Ishikawa (cell line): ENCODE results near the gene LLCFC1.

Experiments used
- CREB1 ChIP-seq: IDR thresholded peaks from 2 replicates; pipeline ENCODE4 v1.6.1; 2012; ENCODE audit warnings: low read depth
- EGR1 ChIP-seq: IDR thresholded peaks from 2 replicates; pipeline ENCODE4 v1.6.1; 2012
- EP300 ChIP-seq: IDR thresholded peaks from 2 replicates; pipeline ENCODE4 v1.6.1; 2012; ENCODE audit warnings: borderline replicate concordance
- NFIC ChIP-seq: IDR thresholded peaks from 2 replicates; pipeline ENCODE4 v1.6.1; 2012
- RAD21 ChIP-seq: IDR thresholded peaks from 2 replicates; pipeline ENCODE4 v1.6.1; 2012; ENCODE audit warnings: low read depth
- TAF1 ChIP-seq: IDR thresholded peaks from 2 replicates; pipeline ENCODE4 v1.6.1; 2012; ENCODE audit warnings: low read depth, mild to moderate bottlenecking
- TCF12 ChIP-seq: IDR thresholded peaks from 2 replicates; pipeline ENCODE4 v1.6.1; 2012; ENCODE audit warnings: low read depth
- TEAD4 ChIP-seq: IDR thresholded peaks from 2 replicates; pipeline ENCODE4 v1.6.1; 2012
- YY1 ChIP-seq: IDR thresholded peaks from 2 replicates; pipeline ENCODE4 v1.6.1; 2012; ENCODE audit warnings: low read depth
- ZBTB7A ChIP-seq: IDR thresholded peaks from 2 replicates; pipeline ENCODE4 v1.6.1; 2012; ENCODE audit warnings: low read depth
- TF ChIP-seq, protein P1 (sequence below): IDR thresholded peaks from 2 replicates; pipeline ENCODE4 v1.6.1; 2012; ENCODE audit warnings: low read depth, mild to moderate bottlenecking

DNA sequence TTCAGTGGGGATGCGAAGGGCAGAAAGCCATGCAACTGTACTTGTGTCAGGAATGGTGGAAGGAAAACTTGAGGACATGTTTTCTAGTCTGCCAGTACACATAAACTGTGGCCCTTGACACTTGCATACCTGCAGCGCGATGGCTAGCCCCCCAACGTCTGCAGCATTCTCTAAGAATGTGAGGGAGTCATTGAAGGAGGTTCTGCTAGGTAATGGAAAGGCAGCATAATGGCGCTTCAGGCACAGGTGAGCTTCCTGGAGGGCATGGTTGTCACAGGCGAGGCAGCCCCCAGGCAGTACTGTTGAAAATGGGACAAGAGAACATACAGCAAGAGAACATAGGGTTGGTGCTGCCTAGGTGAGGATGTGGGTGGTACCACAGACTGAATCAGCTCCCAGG lies 3.5 kb downstream of the LLCFC1 start:
- TF ChIP-seq RAD21 (no peak), YY1 (no peak), EP300 (no peak), CREB1 (no peak), NFIC (no peak), TCF12 (no peak), TEAD4 (no peak), TAF1 (no peak), EGR1 (no peak), ZBTB7A (no peak)
- TF ChIP-seq, protein P1, sequence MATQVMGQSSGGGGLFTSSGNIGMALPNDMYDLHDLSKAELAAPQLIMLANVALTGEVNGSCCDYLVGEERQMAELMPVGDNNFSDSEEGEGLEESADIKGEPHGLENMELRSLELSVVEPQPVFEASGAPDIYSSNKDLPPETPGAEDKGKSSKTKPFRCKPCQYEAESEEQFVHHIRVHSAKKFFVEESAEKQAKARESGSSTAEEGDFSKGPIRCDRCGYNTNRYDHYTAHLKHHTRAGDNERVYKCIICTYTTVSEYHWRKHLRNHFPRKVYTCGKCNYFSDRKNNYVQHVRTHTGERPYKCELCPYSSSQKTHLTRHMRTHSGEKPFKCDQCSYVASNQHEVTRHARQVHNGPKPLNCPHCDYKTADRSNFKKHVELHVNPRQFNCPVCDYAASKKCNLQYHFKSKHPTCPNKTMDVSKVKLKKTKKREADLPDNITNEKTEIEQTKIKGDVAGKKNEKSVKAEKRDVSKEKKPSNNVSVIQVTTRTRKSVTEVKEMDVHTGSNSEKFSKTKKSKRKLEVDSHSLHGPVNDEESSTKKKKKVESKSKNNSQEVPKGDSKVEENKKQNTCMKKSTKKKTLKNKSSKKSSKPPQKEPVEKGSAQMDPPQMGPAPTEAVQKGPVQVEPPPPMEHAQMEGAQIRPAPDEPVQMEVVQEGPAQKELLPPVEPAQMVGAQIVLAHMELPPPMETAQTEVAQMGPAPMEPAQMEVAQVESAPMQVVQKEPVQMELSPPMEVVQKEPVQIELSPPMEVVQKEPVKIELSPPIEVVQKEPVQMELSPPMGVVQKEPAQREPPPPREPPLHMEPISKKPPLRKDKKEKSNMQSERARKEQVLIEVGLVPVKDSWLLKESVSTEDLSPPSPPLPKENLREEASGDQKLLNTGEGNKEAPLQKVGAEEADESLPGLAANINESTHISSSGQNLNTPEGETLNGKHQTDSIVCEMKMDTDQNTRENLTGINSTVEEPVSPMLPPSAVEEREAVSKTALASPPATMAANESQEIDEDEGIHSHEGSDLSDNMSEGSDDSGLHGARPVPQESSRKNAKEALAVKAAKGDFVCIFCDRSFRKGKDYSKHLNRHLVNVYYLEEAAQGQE, result no peak
